NCI-H2227 treated with DMSO at 0.1 percent for 48 hours (cell line): ENCODE measurements around the gene JSRP1.

Source experiments
- DNase-seq: peaks from one replicate; lab custom pipeline; 2025; lab: John Stamatoyannopoulos, UW

Gene JSRP1

GRCh38 chr19:2266183-2266993 lies 10.2 kb upstream of the JSRP1 start:
- DNase-seq: no peak

- DNase-seq: no peak
Measured at GRCh38 chr19:2261438-2262172, 5.4 kb upstream of the JSRP1 start.

GRCh38 chr19:2260341-2260805 lies 4.2 kb upstream of the JSRP1 start:
- DNase-seq: no peak

- DNase-seq: no peak
Measured at GRCh38 chr19:2259336-2259735, 3.1 kb upstream of the JSRP1 start.

- no peak for DNase-seq
Measured at GRCh38 chr19:2255112-2255845, 938 bp downstream of the JSRP1 start.

GRCh38 chr19:2254064-2254872 lies 1.9 kb downstream of the JSRP1 start:
- no peak for DNase-seq

GRCh38 chr19:2253106-2254063 lies 2.8 kb downstream of the JSRP1 start:
- no peak for DNase-seq

- no peak for DNase-seq
Measured at GRCh38 chr19:2252797-2253105, 3.5 kb downstream of the JSRP1 start.

GRCh38 chr19:2252055-2252796 lies 4.0 kb downstream of the JSRP1 start:
- DNase-seq: no peak

- no peak for DNase-seq
Measured at GRCh38 chr19:2251106-2252054, 4.8 kb downstream of the JSRP1 start.

GRCh38 chr19:2250766-2251105 lies 5.5 kb downstream of the JSRP1 start:
- no peak for DNase-seq

- DNase-seq: no peak
Measured at GRCh38 chr19:2249880-2250765, 6.1 kb downstream of the JSRP1 start.

GRCh38 chr19:2249010-2249866 lies 7.0 kb downstream of the JSRP1 start, which contains the start of gene AMH:
AMH (plus strand) TSS chr19:2249323; CDS start chr19:2249333, 10 bp downstream.
- DNase-seq: no peak

GRCh38 chr19:2248136-2249009 lies 7.8 kb downstream of the JSRP1 start:
- no peak for DNase-seq

GRCh38 chr19:2247433-2248101 lies 8.7 kb downstream of the JSRP1 start:
- no peak for DNase-seq
